HG03571 (cell line): ENCODE data around the gene FANCL.
"Not testable (repeated sequence)": the region's sequence is repeated elsewhere in the genome, so short reads cannot be mapped to it uniquely, and the experiment has no call there.

Source experiments
- ATAC-seq: cut with Tn5 transposase; IDR thresholded peaks from one replicate; pipeline ENCODE4 v1.9.1; 2021; ENCODE audit not compliant: unreplicated experiment

Gene FANCL

DNA sequence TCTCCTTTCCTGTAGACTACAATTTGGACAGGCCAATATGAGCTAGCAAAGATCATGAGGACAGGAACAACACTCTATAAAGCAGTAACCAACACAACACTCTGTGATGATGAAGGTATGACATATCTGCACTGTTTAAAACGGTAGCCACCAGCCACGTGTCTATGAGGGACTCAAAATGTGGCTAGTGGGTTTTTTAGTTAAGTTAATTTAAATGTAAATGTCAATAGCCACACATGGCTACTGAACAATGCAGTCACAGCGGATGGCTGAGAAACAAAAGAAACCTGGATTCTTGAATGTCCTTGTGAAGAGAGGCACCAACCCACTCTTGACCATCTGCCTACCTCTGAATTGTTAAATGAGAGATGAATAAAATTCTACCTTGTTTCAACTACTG, 33.9 kb downstream of the FANCL start:
- ATAC-seq: no peak

DNA sequence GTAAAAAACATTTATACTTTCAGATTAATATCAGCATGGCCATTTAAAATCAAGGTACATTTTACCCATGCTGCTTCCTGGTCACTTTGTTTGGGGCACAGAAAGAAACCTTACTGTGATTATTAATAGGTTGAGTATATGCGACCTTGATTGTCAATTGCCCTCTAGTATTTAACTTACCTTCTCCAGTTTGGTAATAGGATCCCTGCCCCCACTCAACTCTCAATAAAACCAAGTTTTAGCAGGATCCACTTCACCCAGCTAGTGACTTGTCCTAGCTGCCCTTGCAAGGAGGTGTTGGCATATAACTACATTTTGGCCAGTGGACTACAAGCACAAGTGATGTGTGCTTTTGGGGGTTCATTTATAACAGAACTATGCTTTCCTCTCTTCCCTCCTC, 34.3 kb downstream of the FANCL start:
- no peak for ATAC-seq

DNA sequence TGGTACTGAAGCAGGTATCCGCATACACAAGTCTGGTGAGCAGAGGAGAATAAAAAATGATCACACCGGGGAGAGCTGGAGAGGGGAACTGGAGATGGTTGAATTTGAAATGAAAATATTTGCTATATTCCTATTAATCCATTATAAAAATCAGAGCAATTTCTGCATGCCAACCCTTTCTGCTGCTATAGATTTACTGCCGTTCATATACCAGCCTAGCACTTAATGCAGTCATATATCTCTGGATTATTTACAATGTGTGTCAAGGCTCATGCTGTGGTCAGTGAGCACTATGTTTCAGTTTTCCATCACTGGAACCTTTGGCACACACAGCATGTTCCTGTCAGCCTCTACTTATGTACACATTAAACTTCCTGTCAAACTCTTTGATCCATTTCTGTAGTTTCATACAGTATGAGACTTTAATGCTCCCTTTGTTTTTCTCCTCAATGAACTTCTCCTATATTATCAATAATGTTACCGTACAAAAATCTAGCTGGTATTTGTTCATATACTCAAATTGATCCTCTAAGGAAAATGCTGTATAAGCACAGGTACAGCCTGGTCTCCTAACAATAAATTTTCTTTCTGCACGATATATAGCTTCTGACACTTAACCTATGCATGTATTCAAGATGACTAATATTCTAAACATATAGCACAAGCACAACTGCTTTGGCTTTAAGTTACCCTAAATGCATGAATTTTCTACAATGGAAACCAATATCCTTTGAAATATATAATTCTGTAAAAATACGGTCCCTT, 36.7 kb downstream of the FANCL start:
- no peak for ATAC-seq

DNA sequence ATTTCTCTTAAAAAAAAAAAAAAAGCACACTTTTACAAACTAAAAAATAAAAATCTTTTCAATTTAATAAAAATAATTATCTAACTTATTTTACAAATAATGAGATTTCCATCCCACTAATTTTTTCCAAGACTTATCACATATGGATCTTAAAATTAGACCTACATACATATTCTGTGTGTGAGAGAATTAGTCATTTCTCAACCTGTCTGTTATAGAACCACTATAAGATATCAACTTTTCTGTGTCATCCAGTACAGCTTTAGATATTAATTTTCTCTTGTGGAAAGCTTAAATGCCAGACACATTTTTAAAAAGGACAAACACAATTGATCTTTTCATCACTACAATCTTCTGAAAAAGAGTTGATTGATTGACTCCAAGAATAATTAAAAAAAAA, 38.1 kb downstream of the FANCL start:
- ATAC-seq: no peak

DNA sequence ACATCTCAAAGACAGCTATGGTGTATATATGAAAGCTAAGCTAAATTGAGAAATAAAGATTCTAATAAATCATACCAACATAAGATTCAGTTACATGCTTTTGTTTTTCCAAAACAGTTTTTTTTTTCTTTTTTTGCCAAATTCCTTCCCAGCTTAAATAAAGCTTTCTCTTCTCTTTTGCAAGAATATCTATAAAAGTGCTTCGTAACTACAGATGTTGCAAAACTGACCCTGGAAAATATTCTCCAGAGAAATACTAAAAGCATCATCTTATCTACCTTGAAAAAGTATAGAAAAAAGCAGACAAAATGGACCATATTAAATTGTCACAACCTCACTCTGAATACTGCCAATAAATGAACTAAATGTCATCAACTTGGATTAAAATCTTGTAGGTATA, 38.7 kb downstream of the FANCL start:
- no peak for ATAC-seq

DNA sequence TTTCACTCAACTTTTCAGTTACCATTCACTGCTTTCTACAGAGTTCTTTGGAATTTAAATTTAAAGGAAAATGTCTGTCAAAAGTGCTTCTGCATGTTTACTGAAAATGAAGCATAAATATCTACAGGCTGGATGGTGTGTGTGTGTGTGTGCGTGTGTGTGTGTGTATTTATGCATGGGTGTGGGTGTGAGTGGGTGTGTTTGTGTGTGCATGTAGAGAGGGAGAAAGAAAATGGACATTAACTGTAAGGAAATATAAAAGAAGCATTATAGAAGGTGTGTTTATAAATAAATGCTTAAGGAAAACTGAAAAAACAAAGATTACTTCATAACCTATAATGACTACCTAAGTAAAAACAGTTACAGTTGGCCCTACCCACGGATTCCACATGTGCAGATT, 43.2 kb downstream of the FANCL start:
- no peak for ATAC-seq

DNA sequence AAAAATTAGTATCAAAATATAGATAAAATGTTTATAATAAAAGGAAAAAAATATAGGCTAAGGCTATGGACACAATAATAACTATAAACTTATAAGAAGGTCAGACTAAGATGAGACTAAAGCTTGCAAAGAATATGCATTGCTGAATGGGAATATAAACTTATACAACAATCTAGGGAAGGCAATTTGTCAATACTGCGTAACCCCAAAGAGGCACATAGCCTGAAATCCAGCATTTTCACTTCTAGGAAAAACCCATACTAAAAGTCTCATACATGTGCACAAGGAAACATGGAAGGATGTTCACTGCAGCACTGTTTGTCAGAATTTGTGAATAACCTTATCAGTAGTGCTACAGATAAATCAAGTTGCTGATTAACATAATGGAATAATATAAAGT, 45.5 kb downstream of the FANCL start:
- no peak for ATAC-seq

DNA sequence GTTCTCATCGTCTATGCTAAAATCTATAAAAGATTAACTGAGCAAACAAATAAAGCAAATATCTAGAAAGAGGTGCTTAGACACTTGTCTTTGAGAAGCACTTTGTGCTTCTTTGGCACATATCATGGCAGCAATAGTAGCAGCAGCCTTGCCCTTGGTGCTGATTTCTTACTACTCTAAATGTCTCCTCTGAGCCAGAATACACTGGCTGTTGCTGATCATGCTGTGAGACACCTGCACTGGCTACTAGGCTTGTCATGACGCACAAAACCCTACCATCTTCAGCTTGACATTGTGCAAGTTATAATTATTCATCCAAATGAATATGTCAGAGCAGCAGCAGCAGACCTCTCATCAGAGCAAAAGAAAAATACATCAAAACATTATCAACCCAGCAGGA, 46.7 kb downstream of the FANCL start:
- no peak for ATAC-seq

DNA sequence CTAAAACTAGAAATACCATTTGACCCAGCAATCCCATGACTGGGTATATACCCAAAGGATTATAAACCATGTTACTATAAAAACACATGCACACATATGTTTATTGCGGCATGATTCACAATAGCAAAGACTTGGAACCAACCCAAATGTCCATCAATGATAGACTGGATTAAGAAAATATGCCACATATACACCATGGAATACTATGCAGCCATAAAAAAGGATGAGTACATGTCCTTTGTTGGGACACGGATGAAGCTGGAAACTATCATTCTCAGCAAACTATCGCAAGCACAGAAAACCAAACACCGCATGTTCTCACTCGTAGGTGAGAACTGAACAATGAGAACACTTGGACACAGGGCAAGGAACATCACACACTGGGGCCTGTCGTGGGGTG, 54.1 kb downstream of the FANCL start:
- not testable (repeated sequence) for ATAC-seq

DNA sequence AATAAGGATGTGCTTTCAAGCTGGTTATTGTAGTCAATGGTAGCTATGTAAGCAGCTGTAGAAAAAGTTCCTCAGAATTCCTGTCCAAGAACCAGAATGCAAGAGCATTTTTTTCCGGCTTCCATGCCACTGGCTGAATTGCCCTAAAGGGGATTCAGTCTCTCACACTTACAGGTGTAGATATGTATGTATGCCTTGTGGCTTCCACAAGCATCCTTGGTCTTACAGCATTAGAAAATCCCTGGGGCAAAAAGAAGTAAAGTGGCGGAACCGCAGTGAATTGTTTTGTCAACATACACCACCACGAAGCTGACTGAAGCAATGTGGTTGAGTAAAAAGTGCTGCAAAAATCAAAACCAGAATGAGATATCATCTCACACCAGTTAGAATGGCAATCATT, 54.6 kb downstream of the FANCL start:
- ATAC-seq: no peak

DNA sequence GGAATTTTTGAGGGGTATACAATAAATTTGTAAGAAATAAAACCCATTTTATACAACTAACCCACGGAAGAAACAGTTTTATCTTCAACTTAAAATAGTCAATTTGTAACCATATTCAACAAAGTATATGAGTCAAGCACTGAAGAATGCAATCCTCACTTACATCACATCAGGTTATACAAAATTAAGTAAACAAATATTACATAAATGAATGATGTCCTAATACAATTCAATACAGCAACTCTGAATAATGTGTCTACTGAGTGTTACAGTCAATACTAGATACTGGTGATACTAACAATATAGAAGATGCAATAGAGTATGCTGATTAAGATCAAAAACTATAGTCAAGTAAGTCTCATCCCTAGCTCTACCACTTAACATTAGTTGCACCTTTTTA, 58.6 kb downstream of the FANCL start:
- no peak for ATAC-seq

DNA sequence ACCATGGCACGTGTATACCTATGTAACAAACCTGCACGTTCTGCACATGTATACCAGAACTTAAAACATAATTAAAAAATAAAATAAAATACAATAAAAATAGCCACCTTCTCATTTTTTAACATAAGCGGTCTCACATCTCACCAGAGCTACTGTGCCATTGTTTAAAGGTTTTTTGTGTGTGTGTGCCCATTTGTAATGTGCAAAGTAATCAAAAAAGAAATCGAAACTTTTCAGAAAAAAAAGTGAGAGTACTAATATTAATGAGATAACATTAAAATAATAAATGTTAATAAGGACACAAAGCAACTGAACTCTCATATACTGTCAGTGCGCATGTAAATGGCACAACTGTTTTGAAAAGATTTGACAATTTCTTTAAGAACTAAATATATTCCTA, 60.5 kb downstream of the FANCL start:
- ATAC-seq: no peak

DNA sequence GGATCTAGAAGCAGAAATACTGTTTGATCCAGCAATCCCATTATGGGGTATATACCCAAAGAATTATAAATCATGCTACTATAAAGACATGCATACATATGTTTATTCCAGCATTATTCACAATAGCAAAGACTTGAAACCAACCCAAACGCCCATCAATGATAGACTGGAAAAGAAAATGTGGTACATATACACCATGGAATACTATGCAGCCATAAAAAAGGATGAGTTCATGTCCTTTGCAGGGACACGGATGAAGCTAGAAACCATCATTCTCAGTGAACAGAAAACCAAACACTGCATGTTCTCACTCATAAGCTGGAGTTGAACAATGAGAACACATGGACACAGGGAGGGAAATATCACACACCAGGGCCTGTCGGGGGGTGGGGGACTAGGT, 61.0 kb downstream of the FANCL start:
- not testable (repeated sequence) for ATAC-seq

DNA sequence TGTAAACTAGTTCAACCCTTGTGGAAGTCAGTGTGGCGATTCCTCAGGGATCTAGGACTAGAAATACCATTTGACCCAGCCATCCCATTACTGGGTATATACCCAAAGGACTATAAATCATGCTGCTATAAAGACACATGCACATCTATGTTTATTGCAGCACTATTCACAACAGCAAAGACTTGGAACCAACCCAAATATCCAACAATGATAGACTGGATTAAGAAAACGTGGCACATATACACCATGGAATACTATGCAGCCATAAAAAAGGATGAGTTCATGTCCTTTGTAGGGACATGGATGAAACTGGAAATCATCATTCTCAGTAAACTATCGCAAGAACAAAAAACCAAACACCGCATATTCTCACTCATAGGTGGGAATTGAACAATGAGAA, 63.9 kb downstream of the FANCL start:
- ATAC-seq: not testable (repeated sequence)

DNA sequence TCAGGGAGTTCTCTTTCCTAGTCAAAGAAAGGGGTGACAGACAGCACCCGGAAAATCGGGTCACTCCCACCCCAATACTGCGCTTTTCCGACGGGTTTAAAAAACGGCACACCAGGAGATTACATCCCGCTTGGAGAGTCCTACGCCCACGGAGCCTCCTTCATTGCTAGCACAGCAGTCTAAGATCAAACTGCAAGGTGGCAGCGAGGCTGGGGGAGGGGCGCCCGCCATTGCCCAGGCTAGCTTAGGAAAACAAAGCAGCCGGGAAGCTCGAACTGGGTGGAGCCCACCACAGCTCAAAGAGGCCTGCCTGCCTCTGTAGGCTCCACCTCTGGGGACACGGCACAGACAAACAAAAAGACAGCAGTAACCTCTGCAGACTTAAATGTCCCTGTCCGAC, 69.3 kb downstream of the FANCL start:
- ATAC-seq: not testable (repeated sequence)

DNA sequence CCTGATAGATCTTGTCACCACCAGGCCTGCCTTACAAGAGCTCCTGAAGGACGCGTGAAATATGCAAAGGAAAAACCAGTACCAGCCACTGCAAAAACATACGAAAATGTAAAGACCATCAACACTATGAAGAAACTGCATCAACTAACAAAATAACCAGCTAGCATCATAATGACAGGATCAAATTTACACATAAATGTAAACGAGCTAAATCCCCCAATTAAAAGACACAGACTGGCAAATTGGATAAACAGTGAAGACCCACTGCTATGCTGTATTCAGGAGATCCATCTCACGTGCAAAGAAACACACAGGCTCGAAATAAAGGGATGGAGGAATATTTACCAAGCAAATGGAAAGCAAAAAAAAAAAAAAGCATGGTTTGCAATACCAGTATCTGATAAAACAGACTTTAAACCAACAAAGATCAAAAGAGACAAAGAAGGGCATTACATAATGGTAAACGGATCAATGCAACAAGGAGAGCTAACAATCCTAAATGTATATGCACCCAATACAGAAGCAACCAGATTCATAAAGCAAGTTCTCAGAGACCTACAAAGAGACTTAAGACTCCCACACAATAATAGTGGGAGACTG, 70.7 kb downstream of the FANCL start:
- not testable (repeated sequence) for ATAC-seq

DNA sequence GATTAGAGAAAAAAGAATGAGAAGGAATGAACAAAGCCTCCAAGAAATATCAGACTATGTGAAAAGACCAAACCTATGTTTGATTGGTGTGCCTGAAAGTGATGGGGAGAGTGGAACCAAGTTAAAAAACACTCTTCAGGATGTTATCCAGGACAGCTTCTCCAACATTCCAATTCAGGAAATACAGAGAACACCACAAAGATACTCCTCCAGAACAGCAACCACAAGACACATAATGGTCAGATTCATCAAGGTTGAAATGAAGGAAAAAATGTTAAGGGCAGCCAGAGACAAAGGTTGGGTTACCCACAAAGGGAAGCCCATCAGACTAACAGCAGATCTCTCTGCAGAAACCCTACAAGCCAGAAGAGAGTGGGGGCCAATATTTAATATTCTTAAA, 71.3 kb downstream of the FANCL start:
- not testable (repeated sequence) for ATAC-seq

DNA sequence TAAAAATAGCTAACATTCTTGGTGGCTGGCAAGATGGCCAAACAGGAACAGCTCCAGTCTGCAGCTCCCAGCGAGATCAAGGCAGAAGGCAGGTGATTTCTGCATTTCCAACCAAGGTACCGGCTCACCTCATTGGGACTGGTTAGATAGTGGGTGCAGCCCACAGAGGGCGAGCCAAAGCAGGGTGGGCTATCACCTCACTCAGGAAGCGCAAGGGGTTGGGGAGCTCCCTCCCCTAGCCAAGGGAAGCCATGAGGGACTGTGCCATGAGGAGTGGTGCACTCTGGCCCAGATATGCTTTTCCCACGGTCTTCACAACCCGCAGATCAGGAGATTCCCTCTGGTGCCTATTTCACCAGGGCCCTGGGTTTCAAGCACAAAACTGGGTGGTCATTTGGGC, 73.0 kb downstream of the FANCL start:
- not testable (repeated sequence) for ATAC-seq

DNA sequence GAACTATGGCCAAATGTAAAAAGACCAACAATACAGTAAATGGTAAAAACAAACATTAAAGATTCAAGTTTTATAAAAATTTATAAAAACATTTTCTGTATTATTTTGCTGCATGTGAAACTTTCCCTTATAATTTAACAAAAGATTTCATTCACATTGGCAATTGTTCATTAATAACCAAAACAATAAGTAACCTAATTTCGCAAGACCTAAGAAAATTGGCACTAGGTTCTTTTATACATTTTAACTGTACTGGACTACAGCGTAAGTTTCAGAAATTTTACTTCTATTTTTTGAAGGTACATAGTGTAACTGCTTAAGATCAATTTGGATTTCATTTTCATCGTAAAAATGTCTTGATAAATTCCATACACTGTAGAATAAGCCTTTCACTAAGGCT, 77.2 kb downstream of the FANCL start:
- ATAC-seq: no peak

DNA sequence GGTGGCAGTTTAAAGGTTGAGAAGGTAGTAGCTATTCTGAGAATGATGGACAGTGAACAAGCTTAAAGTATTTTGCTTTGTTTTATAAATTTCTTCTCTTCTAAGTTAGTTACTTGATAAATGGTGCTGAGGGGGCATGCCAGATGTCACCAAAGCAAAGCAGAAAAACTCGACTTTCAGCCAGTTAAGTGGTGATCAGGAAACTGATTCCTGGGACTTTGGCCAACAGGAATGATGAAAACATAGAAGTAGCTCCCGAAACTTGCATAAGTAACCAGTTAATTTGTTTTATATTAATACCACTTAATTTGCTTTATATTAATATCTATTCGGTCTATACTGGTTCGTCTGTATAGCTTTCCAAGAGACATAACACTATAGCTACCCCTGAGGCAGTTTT, 82.6 kb downstream of the FANCL start:
- ATAC-seq: no peak

DNA sequence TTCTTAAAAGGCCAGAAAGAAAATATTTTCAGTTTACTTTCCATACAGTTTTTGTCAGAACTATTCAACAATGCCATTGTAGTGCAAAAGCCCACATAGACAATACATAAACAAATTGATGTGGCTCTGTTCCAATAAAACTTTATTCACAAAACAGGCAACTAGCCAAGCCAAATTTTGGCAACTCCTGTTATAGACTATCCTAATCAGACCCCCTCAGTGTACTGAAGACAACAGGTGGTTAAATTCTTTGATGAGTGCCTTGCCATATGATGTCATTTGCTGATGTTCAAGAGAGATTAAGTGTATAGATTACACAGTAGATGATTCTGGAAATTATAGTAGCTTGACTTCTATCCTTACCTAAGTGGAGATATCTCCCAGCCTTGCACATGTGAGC, 83.4 kb downstream of the FANCL start:
- ATAC-seq: no peak

DNA sequence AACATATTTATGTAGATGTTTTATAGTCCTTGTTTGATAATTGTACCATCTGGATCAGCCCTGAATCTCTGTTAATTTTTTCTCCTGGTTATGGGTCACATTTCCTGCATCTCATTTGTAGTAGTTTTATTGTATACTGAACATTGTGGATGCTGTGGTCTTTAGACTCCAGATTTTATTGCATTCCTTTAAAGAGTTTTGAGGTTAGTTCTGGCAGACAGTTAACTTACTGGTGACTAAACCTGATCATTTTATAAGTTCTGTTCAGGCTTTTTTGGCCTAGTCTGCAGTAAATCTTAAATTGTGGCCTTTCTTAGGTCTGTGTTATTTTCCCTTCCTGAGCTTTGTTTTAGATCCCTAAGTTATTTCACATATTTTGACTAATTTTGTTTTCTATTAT, 84.3 kb downstream of the FANCL start:
- ATAC-seq: no peak
